ENCODE data around the gene DIP2A.

DNA sequence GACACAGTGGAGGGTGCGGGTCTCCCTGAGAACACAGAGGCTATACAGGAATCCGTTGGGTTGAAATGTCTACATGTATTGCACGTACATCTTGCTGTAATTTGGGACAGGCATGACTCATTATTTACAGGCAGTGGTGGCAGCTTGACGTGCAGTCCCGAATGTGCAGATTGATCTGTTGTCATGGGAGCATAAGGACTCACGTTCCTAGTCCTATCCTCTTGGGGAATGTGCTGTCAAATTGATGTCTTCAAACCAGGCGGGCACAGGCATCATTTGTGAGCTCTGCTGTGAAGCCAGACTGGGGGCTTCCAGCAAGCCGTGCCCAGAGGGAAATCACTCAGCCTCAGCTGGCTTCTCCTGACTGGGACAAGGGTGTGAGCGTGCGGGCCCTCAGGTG lies 105.7 kb downstream of the DIP2A start:
- no peak for TF ChIP-seq POLR2A (IDR thresholded peaks at IDR 0.05)
- TF ChIP-seq, protein P1, sequence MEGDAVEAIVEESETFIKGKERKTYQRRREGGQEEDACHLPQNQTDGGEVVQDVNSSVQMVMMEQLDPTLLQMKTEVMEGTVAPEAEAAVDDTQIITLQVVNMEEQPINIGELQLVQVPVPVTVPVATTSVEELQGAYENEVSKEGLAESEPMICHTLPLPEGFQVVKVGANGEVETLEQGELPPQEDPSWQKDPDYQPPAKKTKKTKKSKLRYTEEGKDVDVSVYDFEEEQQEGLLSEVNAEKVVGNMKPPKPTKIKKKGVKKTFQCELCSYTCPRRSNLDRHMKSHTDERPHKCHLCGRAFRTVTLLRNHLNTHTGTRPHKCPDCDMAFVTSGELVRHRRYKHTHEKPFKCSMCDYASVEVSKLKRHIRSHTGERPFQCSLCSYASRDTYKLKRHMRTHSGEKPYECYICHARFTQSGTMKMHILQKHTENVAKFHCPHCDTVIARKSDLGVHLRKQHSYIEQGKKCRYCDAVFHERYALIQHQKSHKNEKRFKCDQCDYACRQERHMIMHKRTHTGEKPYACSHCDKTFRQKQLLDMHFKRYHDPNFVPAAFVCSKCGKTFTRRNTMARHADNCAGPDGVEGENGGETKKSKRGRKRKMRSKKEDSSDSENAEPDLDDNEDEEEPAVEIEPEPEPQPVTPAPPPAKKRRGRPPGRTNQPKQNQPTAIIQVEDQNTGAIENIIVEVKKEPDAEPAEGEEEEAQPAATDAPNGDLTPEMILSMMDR (IDR thresholded peaks at IDR 0.05): no peak
